HT-29 (cell line): Measurements from ENCODE around the gene CYP27A1. TPM values are rescaled to one million over a fixed set of nuclear protein-coding genes. Genes with fewer than 3 reads are reported as not detected.

Source experiments
- DNase-seq: peaks from one replicate; pipeline ENCODE4 v3.0.0-alpha.2; 2015; ENCODE audit warnings: low spot score
- total RNA-seq: library from RNA; depleted of rRNA; stranded (reverse); fragments of >200 nt; shearing (Covaris generic); gene quantifications from 2 replicates; pipeline ENCODE4 v1.2.3, GENCODE V29; 2014

Gene CYP27A1
- total RNA-seq, 1 experiment from 2014 or later, result 1.4 TPM

DNA sequence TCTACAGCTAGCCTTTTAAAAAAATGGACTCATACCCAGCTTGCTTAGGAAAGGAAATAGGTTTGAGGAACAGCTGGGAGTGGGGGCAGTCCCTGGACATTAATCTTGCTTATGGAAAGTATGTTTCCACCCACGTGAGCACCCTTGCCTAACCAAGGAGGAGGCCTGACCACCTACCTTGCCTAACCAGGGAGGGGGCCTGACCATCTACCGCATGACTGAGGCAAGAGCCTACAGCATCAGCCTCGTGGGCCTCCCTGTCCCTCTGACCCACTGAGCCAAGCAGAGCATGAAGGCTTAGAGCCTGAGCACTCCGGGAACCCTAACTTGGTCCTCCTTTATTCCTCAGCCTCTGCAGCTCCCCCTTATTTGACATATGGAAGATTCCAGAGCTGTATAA is 29.4 kb downstream of the CYP27A1 start:
- no peak for DNase-seq

DNA sequence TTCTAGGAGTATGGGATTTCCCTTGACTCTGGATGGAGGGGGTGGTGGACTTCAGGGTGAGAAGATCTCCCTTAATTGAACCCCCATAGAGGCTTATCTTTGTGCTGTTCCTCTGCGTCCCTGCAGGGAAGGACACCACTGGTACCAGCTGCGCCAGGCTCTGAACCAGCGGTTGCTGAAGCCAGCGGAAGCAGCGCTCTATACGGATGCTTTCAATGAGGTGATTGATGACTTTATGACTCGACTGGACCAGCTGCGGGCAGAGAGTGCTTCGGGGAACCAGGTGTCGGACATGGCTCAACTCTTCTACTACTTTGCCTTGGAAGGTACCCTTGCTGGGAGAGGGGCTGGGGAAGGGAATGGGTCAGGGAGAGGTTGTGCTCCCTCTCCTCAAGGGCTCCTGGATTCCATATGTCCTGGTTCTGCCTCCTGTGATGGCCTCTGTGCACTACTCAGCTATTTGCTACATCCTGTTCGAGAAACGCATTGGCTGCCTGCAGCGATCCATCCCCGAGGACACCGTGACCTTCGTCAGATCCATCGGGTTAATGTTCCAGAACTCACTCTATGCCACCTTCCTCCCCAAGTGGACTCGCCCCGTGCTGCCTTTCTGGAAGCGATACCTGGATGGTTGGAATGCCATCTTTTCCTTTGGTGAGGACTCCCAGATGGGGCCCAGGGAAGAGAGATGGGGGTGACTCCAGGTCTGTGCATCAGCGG is 30.3 kb downstream of the CYP27A1 start:
- DNase-seq, result no peak

- DNase-seq, result no peak
Measured at GRCh38 chr2:218812861-218813260, 30.9 kb downstream of the CYP27A1 start.

- DNase-seq, result no peak
Measured at GRCh38 chr2:218813771-218814460, 32.0 kb downstream of the CYP27A1 start.

DNA sequence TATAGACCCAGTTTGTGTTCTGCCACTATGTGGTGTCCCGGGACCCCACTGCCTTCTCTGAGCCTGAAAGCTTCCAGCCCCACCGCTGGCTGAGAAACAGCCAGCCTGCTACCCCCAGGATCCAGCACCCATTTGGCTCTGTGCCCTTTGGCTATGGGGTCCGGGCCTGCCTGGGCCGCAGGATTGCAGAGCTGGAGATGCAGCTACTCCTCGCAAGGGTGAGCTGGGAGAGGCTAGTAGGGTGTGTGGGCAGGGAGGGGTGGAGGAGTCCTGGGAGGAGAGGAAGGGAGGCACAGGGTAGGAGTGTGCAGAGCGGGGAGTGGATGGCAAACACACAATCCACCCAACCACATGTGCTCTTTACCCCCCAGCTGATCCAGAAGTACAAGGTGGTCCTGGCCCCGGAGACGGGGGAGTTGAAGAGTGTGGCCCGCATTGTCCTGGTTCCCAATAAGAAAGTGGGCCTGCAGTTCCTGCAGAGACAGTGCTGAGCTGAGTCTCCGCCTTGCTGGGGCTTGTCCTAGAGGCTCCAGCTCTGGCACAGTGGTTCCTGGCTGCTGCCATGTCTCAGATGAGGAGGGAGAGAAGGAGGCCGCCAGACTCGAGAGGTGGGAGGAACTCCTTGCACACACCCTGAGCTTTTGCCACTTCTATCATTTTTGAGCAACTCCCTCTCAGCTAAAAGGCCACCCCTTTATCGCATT is 32.7 kb downstream of the CYP27A1 start:
- no peak for DNase-seq

- no peak for DNase-seq
Measured at GRCh38 chr2:218815244-218815637, 33.3 kb downstream of the CYP27A1 start.

DNA sequence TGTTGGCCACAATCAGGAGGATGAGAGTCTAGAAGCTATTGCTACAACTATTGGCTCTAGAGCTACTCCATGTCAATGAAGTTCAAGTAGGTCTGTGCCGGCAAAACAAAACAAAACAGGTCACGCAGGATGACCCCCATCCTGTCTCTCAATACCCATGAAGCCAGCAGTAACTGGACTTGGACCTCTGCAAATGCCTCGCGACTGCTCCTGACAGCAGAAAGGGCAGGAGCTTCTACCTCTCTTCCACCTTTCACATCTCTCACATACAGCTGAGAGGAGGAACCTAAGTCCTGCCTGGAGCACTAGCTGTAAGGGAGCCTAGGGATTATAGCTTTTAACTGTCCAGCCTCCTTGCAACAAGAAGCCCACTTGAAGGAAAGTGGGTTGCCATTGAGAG is 33.7 kb downstream of the CYP27A1 start:
- no peak for DNase-seq

- no peak for DNase-seq
Measured at GRCh38 chr2:218816561-218817011, 34.6 kb downstream of the CYP27A1 start.

DNA sequence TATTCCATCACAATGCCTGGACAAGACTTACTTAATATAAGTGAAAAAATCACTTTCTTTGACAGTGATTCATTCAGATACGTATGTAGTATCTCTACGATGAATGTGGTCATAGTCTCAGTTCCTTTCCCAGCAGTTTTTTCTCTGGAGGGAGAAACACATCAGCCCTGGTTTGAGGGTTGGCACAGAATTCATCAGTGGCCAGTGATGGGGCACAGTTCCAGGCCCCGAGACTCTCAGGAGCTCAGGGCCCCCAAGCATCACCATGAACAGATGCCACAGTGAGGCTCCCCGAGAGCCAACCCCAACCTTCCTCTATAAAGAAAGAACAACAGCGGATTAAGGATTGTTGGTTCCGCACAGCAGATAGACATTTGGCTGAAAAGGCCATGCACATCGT is 37.1 kb downstream of the CYP27A1 start:
- DNase-seq, result no peak

DNA sequence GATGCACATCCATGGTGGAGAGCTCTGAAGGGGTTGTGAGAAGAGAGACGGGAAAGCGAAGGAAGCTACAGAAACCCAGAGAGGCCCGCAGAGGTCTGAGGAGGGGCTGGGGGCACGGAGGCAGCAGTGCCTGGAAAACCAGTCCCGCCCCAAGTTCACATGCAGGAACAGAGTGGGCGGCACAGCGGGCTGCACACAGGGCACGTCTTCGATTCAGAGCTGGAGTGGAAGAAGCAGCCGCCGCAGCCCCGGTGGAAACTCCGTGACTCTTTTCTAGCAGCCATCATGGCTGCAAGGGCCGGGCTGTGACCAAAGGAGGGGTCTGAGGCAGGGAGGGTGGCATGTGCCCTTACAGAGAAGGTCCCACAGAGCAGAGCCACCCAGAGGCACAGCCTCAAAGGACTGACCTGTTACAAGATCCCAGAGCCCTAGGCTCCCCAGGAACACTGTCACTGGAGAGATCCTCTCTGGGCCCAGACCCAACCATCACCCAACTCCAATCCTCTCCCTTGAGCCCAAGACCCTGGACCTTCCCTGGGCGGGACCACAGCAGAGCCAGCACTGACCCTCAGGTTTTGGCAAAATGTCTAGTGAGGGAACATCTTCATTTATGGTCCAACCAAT is 38.9 kb downstream of the CYP27A1 start:
- no peak for DNase-seq

DNA sequence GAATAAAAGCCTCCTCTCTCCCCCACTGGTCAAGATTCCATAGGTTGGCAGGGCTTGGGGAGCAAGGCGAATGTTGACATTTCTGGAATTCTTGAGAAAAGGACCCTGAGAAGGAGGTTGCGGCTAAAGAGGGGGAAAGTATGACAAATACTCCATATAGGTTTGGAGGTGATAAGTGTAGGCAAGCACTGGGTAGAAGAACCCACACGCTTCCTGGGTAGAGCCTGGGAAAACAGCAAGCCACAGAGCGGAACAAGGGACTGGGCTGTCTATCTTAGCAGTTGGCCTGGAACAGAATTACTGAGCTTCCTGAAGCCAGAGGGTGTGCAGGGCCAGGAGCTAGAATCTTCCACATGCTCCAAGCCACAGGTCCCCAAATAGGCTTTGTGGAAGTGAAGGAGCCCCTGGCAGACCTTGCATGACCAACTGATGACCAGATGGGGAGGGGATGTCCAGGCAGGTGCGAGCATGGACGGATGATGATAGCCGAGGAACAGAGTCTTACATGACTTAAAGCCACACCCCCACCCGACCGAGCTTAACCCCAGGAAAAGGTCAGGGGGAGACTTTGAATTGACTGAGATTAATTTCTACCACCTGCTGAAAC is 39.8 kb downstream of the CYP27A1 start:
- DNase-seq, result no peak

DNA sequence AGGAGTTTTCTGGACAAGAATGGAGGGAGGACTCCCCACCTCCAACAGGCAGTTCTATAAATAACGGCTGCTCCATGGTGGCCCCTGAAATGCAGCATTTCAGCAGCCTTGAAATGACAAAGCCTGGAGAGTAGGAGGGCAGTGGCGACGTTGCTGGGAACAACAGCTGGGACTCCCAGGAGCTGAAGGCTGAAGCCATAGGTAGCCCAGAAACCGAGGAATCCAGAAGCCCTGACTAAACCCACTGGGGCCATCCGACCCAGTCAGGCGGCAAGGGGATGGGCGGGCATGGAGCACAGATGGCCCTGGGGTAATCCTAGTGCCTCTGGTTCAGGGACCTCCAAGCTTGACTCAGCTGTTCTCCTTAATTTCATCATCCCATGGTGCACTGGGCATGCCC is 40.7 kb downstream of the CYP27A1 start:
- no peak for DNase-seq

GRCh38 chr2:218823196-218823855 is 41.4 kb downstream of the CYP27A1 start:
- no peak for DNase-seq

GRCh38 chr2:218824004-218824403 is 42.1 kb downstream of the CYP27A1 start:
- DNase-seq, result no peak

DNA sequence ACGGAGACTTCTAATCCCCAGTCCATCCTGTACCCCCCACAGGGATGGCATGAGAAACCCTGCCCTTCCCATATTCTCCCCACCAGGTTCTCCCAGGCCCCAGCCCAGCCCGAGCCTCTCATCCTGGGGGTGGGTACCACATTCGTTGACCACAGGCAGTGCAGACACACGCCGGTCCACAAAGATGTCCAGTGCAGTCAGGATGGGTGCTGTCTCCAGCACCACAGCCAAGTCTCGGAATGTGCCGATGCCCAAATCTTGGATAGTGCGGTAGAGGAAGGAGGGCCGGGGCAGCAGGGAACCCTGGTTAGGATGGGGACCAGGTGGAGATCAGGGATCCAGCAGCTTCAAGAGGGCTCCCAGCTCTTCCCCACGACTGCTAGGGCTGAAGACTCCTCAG is 44.8 kb downstream of the CYP27A1 start:
- no peak for DNase-seq

DNA sequence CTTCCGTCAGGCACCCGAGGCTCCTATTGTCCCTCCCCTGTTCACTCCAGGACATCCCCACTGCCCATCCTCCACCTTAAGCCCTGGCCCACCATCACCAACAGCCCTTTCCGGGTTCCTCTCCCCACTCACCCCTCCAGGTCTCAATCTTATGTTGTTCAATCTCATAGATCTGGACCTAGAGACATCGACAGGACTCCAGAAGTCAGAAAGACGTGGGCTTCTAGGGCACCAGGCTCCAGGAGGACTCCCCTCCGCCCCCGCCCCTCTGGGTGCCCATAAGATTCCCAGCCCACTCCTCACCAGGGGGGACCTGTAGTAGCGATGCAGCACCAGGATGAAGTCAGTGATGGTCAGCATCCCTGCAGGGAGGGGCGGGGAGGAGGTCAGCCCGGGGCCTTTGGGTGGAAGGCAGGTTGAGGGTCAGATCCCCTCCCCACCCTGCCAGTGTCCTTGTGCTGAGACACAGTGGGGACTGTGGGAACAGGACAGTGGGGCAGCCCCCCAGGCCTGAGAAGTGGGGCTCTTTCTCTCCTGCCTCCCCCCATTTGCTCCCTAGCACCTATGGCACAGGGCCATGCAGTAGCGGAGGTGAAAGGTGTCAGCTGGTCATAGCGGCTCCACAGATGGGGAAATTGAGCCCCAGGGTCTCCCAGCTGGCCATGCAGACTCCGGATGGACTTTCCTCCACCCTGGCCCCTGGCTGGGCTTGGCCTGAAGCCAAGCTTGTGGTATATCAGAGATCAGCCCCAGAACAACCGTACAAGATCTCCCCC is 45.9 kb downstream of the CYP27A1 start:
- DNase-seq, result no peak

- no peak for DNase-seq
Measured at GRCh38 chr2:218828477-218828778, 46.5 kb downstream of the CYP27A1 start.

DNA sequence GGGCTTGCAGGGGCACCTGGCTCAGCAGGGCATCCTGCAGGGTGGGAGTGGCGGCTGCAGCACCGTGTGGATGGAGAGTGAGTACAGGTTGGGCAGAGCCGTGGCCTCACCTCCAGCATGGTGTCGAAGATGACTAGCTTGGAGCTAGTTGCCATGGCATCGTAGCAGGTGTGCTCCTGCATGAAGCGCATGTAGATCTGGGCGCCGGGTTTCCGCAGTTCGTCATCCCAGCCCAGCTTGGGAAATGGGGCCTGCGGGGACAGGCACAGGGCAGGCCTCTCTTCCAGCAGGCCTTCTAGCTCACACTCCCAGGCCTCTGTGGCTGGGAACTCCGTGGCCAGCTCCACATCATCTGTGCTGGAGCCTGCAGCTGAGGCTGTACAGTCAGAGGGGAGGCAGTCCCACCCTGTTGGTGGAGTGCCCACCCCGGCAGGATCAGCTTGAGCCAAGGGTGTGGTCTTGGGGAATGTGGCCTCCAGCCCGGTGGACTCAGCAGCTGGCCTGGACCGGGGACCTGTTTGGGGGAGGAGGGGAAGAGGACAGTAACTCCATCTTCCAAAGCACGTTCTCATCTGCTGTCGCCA is 48.0 kb downstream of the CYP27A1 start:
- no peak for DNase-seq

DNA sequence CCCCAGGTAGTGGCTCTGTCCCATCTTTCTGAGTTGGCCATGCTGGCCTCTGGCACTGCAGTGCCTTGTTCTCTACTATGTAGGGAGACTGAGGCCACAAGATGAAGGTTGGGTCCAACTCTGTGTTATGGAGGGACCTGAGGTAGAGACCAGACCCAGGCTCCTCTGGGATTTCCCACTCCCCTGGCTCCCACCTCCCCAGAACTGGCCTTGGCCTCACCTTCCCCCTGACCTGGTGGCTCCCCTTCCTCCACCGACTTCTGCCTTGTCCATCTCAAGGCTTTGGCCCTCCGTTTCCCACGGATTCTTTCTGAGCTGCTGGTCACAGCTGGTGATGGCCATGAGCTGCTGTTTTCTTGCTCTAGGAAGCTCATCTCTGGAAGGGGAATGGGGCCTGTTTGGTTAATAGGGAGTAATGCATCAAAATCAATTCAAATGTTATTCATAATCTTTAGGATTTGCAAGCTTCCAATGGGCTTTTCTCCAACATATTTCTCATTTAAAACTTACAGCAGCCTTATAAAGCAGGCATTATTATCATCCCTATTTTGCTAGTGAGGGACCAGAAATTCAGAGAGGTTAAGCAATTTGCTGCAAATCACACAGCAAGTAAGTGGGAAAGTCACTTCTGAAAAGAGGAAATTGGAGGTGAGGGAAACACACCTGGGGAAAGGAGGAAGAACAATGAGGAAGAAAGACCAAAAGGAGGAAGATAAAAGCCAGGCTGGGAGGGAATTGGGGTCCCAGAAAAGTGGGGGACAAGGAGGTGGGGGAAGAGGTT is 48.8 kb downstream of the CYP27A1 start:
- DNase-seq, result no peak
